EH (cell line): Measurements from ENCODE around the gene ZNF691.
A peak's percentile ranks its signal among the peaks of the same experiment; 100 is the strongest.
"Not testable (repeated sequence)": the region's sequence is repeated elsewhere in the genome, so short reads cannot be mapped to it uniquely, and the experiment has no call there.

Source experiments
- DNase-seq: peaks from one replicate; pipeline ENCODE4 v3.0.0-alpha.2; 2015; ENCODE audit warnings: low read depth

The ZNF691 gene

GRCh38 chr1:42859366-42859765, 13.0 kb downstream of the ZNF691 start:
- DNase-seq, result not testable (repeated sequence)

- DNase-seq, result no peak
These were observed 14.1 kb downstream of the ZNF691 start for GRCh38 chr1:42860339-42861013.

- DNase-seq, result no peak
These were observed 14.6 kb downstream of the ZNF691 start for GRCh38 chr1:42861014-42861399.

- DNase-seq, result no peak
These were observed 20.1 kb downstream of the ZNF691 start for GRCh38 chr1:42866549-42866948.

GRCh38 chr1:42868466-42868865, 22.1 kb downstream of the ZNF691 start:
- peak; percentile 71 for DNase-seq

- not testable (repeated sequence) for DNase-seq
These were observed 22.8 kb downstream of the ZNF691 start for GRCh38 chr1:42869254-42869653.

- DNase-seq, result not testable (repeated sequence)
These were observed 23.3 kb downstream of the ZNF691 start for GRCh38 chr1:42869751-42870150.

- DNase-seq, result not testable (repeated sequence)
These were observed 26.7 kb downstream of the ZNF691 start for GRCh38 chr1:42873108-42873507.

- DNase-seq, result no peak
These were observed 27.3 kb downstream of the ZNF691 start for GRCh38 chr1:42873670-42874069.

- no peak for DNase-seq
These were observed 29.6 kb downstream of the ZNF691 start for GRCh38 chr1:42876009-42876408.

- no peak for DNase-seq
These were observed 31.0 kb downstream of the ZNF691 start for GRCh38 chr1:42877380-42877779.

GRCh38 chr1:42880384-42880783, 34.0 kb downstream of the ZNF691 start:
- DNase-seq, result no peak

- DNase-seq, result no peak
These were observed 39.8 kb downstream of the ZNF691 start for GRCh38 chr1:42886046-42886739.

- no peak for DNase-seq
These were observed 40.4 kb downstream of the ZNF691 start for GRCh38 chr1:42886800-42887199.

GRCh38 chr1:42887366-42887765, 41.0 kb downstream of the ZNF691 start:
- DNase-seq, result no peak

- no peak for DNase-seq
These were observed 41.7 kb downstream of the ZNF691 start for GRCh38 chr1:42888013-42888633.

GRCh38 chr1:42889264-42889663, 42.9 kb downstream of the ZNF691 start:
- DNase-seq, result no peak

GRCh38 chr1:42891465-42892138, 45.2 kb downstream of the ZNF691 start:
- DNase-seq, result no peak

GRCh38 chr1:42899960-42900359, 53.5 kb downstream of the ZNF691 start:
- DNase-seq, result not testable (repeated sequence)
